GM06990 (cell line): ENCODE measurements around the gene EIF4G3.

Experiments used
- DNase-seq: peaks from one replicate; pipeline ENCODE4 v3.0.0-alpha.2; 2011; ENCODE audit not compliant: insufficient read length; ENCODE audit errors: extremely low read depth
- H3K27me3 ChIP-seq: replicated peaks from 2 replicates; pipeline ENCODE4 v1.6.0; 2011; ENCODE audit warnings: low read length; ENCODE audit not compliant: control insufficient read depth, insufficient read depth
- H3K36me3 ChIP-seq: 2 replicates; pipeline ENCODE4 v1.5.1; 2011; ENCODE audit warnings: low read length; ENCODE audit not compliant: control insufficient read depth, insufficient read depth
- H3K4me3 ChIP-seq: replicated peaks from 2 replicates; pipeline ENCODE4 v1.5.1; 2011; ENCODE audit warnings: low read depth, mild to moderate bottlenecking, control low read depth, low read length
- CTCF ChIP-seq: IDR thresholded peaks from 2 replicates; pipeline ENCODE4 v1.5.1; 2011; ENCODE audit warnings: low read length, control low read depth, mild to moderate bottlenecking, inconsistent platforms; ENCODE audit not compliant: insufficient read depth, poor library complexity, severe bottlenecking

EIF4G3 gene

GRCh38 chr1:21090463-21090862 lies 86.2 kb downstream of the EIF4G3 start:
- no peak for TF ChIP-seq CTCF
- no peak overlapping the region for H3K4me3 ChIP-seq
- DNase-seq: no peak
- H3K27me3 ChIP-seq: no peaks in the 10 kb centered on the region
- H3K36me3 ChIP-seq: peaks cover under 1% of the 10 kb centered on the region; the same call in 1 of the 2 replicates

- H3K36me3 ChIP-seq: peaks cover 3% of the 10 kb centered on the region; the same call in 1 of the 2 replicates
- DNase-seq: no peak
- TF ChIP-seq CTCF: no peak
- H3K27me3 ChIP-seq: no peaks in the 10 kb centered on the region
- H3K4me3 ChIP-seq: no peak overlapping the region
Observed at GRCh38 chr1:21089731-21090130, 87.0 kb downstream of the EIF4G3 start.

- Histone ChIP-seq H3K27me3 (no peaks in the 10 kb centered on the region), H3K4me3 (no peak overlapping the region), H3K36me3 (peaks cover 3% of the 10 kb centered on the region; the same call in 1 of the 2 replicates)
- no peak for TF ChIP-seq CTCF
- no peak for DNase-seq
Observed at GRCh38 chr1:21089299-21089698, 87.4 kb downstream of the EIF4G3 start.

- H3K36me3 ChIP-seq: peaks cover 5% of the 10 kb centered on the region
- H3K4me3 ChIP-seq: no peak overlapping the region
- H3K27me3 ChIP-seq: no peaks in the 10 kb centered on the region
- DNase-seq: no peak
- no peak for TF ChIP-seq CTCF
Observed at GRCh38 chr1:21084111-21084810, 92.4 kb downstream of the EIF4G3 start.

GRCh38 chr1:21082073-21082472 lies 94.6 kb downstream of the EIF4G3 start:
- peaks cover 5% of the 10 kb centered on the region for H3K36me3 ChIP-seq
- no peak overlapping the region for H3K4me3 ChIP-seq
- no peak for TF ChIP-seq CTCF
- no peaks in the 10 kb centered on the region for H3K27me3 ChIP-seq
- DNase-seq: no peak
